ENCODE measurements around the gene CIAPIN1.

GRCh38 chr16:57445510-57445909, 1.7 kb downstream of the CIAPIN1 start:
- TF ChIP-seq POLR2A (IDR thresholded peaks at IDR 0.05): no peak
- TF ChIP-seq CTCF (IDR thresholded peaks at IDR 0.05): no peak

Measured in esophagus squamous epithelium (tissue), 4 donors.